ENCODE results near the gene DUT.

DUT gene

DNA sequence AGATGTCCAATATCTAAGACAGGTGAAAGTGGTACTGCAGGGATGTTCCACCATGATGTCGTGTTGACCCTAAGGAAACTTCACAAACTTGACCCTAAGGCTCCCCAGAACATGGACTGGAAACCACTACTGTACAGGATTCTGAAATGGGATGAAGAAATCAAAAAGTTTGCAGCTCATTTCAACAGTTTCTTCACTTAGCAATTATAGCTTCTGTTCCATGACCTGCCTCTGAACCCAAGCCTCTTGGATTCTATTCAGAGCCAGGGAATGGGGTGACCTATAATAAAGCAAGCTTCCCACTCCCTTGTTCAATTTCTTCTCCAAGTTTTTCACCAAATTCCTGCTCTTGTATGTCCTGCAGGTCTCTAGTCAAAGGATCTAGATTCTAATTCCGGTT is 40.7 kb downstream of the DUT start:
- no peak for DNase-seq

DNA sequence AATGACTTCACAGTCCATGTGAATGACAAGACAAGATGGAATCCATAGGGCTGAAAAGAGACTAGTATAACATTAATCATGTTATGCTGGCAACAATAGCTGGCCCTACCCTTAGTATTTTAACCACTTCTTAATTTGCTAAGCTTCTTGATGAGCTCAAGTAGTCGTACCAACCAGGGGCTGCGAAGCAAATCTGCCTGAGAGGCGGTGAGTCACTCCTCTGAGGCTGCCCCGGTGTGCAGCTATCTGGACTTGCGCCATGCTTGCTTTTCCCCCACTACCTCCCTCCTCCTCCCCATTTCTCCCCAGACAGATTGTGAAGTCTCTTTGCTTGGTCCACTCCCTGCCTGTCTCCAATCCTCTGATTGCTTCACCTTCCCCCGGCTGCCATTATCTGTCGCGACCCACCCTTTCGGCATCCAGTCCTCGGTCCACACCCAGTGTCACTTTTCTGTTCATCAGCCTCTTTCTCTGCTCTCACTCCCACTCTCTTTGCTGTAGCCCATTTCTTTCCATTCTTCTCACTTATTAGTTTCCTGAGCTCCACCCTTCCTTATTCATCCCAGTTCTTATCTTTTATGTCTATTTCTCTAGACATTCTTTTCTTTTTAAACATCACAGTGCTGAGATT is 42.7 kb downstream of the DUT start:
- no peak for DNase-seq

DNA sequence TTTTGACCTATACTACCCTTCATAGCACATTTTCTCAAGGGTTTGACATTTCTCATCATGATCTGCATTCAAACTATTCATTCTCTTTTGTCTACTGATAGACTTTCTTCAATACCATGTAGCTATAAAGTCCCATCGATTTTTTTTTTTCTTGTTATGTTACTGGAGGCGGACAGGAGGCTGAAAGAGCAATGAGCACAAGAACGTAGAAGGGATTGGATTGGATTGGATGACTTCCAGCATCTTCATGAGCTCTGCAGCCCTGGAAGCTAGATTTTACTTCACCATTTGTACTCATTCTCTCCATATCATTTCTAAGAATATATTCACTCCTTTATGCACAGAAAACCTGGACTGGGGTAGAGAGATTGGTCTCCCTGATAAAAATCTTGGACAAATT is 43.2 kb downstream of the DUT start:
- DNase-seq = no peak

DNA sequence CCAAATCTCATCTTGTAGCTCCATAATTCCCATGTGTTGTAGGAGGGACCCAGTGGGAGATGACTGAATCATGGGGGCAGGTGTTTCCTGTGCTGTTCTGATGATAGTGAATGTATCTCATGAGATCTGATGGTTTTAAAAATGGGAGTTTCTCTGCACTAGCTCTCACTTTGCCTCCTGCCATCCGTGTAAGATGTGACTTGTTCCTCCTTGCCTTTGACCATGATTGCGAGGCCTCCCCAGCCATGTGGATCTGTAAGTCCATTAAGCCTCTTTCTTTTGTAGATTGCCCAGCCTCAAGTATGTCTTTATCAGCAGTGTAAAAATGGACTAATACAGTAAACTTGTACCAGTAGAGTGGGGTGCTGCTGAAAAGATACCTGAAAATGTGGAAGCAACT is 44.5 kb downstream of the DUT start:
- no peak for DNase-seq

DNA sequence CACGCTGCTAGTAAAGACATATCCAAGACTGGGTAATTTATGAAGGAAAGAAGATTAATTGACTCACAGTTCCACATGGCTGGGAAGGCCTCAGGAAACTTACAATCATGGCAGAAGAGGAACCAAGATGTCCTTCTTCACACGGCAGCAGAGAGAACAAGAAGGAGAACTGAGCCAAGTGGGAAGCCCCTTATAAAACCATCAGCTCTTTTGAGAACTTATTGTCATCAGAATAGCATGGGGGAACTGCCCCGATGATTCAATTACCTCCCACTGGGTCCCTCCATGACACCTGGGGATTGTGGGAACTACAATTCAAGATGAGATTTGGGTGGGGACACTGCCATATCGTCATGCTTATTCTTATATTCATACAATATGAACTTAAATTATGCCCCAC is 49.0 kb downstream of the DUT start:
- no peak for DNase-seq

DNA sequence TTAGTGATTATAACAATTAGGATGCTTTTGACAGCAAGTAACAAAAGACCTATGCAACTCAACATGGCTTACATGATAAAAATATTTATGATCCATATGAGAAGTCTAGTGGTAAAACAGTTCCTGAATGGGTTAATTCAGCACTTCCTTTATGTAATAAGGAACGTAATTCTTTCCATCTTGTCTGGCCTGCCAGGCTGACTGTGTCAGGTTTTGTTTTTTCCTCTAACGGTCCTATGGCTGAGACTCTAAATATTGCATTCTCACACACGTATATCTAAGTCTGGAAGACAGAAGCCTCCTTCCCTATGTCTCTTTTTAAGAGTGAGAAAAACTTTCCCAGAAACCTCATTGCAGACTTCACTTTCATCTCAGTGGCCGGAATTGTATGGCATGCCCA is 50.6 kb downstream of the DUT start:
- no peak for DNase-seq

DNA sequence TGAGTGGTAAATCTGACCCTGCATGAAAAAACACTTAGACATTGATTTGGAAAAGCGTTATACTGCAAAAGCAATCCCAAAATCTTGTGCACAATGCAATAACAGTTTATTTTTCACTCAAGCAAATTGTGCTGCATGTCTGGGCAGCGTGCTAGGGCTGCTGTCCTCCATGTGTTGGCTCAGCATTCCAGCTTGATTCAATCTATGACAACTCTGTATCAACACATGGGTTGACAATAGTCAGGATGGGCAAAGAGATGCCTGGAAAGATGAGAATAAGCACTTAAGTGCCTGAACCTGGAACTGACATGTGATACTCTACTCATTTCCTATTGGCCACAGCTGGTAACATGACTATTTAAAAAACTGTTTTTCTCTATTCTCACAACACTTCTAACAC is 51.8 kb downstream of the DUT start:
- no peak for DNase-seq

DNA sequence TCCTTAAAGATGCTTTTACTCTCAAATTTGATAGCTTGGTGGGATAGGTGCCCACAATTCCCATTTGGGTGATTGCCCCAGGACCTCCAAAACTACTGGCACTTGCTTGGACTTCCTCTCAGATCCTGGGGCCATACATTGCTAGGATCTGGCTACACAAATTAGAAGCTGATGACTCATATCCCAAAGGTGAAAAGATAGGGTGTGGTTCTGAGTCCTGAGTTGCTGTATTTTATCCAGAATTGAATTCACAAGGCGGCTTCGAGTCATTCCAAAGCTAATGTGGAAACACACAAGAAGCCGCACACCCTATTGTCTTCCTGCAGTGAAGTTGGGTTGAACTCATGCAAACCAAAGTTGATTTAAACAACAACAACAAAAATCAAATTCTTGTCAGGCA is 53.4 kb downstream of the DUT start:
- DNase-seq = no peak

DNA sequence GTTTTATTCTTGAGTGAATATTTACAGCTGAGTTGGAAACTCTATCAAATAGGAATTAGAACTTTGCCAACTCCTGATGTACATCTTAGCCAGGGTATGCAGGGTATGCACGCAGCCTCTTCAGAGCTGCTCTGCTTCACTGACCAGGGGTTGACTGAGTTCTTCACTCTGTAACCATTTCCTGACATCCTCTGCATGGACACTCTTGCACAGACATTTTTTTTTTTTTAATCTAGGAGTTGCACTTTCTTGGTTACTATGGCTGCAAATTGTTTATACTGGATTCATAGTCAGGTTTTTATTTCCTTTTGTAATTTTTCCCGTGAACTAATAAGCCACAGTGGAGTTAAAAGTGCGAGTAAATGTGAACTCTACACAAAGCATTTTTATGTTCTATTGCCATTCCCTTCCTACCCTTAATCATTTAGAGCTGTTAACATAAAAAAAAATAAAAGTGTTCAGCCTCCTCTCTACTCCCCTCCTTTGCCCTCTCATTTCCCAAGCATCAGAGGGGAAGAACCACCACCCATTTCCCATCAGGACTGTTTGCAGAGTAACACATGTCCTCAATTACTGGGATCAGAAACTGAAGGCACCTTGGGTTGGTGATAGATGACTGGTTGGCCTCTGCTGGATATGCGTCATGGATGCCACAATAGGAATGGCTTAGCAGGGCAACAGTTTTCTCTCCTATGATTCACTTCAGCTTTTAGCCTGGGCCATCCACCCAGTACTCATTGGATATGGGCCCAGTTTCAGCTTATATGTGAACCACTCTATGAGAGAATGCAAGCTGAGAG is 54.0 kb downstream of the DUT start:
- no peak for DNase-seq

DNA sequence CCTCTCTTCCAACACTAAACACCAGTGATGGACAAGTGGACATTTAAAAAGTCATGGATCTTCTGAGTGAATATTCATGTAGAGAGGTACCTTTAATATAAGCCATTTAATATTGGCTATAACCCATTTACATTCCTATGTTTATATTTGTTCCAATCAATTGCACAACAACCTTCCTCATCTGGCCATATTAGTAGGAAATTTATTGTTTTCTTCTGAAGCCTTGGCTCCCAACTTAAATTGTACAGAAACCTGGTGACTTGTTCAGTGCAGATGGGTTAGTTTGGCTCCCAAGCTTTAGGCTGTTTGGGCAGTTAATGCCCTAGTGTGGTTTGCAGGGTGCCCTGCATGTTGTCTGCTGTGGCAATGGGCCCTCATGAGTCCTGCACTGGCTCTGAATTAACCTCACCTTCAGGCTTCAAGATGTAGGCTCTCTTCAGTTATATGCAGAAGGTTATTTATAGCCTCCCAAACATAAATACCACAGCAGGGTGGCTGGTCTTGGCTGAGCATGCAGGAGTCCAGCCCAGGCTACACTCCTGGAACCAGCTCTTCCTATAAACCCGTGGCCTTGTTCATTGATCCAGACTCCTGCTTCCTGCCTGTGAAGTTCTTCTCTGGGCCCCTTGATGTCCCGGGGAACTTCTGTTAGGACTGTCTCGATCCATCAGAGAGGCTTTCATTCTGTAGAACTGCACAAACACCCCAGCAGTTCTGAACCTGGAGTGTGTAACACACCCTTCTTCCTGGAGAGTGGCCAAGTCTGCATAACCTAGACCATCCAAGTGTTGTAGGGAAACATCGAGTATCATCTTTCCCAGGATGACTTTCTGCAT is 57.0 kb downstream of the DUT start:
- no peak for DNase-seq

DNA sequence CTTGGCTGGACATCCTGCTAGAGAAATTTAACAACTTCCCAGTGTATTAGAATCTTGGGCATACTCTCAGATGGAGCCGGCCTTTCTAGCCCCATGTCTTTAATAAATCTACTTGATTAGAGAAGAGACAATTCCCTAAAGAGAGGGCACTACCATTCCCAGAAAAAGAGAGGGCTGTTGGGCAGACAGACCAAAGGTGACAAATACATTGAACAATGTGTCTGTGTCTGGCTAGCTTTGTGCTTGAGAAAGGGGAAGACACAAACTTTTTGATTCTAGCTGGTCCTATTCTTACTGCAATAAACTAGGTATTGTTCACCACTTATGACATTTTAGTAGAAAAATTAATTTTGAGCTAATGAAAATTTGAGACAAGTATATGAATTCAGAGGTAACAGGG is 57.7 kb downstream of the DUT start:
- no peak for DNase-seq

DNA sequence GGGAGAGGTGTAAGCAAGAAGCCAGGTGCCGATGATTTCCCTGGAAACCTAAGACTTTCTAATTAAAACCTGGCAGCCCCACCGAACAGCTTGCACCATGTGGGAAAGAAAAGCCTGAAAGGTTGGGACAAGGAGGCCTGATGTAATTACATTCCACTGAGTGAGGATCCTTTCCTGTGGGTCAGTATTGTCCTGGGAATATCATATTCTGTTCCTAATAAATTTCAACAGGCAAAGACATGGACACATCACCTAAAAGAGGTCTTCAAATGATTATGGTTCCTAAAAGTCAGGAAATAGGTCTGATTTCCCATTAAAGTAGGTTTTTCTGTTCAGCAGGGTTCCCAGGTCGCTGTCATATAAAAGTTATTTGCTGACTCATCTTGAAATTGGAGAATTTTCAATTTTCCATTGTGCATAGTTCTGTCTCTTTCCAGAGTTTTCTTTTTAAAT is 58.5 kb downstream of the DUT start:
- no peak for DNase-seq

DNA sequence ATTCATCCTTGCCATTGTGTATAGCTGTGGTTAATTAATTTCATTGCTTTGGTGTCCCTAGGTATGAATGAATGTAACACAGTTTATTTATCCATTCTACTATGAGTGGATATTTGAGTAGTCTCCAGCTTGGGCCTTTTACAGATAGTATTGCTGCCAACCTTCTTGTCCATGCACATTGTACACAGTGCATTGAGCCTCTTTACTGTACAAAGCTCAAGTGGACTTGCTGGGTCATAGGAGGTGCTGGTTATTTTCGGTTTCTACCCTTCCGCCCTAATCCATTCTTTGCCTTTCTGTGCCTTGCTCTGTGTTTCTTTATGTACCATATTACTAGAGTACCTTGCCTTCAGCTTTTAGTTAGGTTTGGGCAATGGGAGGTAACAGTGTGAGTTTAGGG is 60.7 kb downstream of the DUT start:
- no peak for DNase-seq

DNA sequence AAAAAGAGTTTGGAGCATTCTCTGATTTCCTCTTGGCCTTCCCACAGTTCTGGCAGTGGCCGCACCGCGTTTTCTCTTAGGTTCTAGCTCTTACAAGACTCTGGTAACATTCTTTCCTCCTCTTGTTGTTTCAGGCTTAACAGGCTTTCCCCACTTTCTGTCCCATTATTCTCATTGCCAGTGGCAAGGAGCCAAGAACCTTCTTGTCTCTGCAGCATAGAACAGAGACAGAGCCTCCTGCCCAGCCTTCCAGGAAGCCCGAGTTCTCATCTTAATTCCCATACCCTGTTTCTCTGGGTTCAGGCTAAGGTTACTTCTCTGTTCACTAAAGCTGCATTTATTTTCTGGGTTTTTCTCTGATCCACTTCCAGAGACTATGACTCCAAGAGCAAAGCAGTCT is 61.1 kb downstream of the DUT start:
- DNase-seq = no peak

Measured in SW 1271 (cell line).